Endothelial cell of umbilical vein (primary cell): ENCODE results near the gene CNST. TPM values are rescaled to one million over a fixed set of nuclear protein-coding genes. Genes with fewer than 3 reads are reported as not detected.

Experiments
- BruUV-seq: library from RNA; stranded (reverse); fragments of 400-500 nt; replicated peaks from 2 replicates; lab custom pipeline; 2021; lab: Mats Ljungman, UMichigan
- CTCF ChIA-PET: fragments of 300-600, 350-600 bp; sonication (Branson Sonifier 250); formaldehyde crosslinking; loops from one replicate; lab custom pipeline; 2021; ENCODE audit warnings: antibody characterized with exemption, inconsistent platforms; lab: Charles Lee
- POLR2A ChIA-PET: fragments of 300-600, 350-600 bp; sonication (Branson Sonifier 250); formaldehyde crosslinking; loops from one replicate; lab custom pipeline; 2021; ENCODE audit warnings: antibody characterized with exemption, inconsistent platforms; lab: Charles Lee
- DNase-seq: peaks from one replicate; pipeline ENCODE4 v3.0.0-alpha.2; 2011; ENCODE audit warnings: low read depth, low spot score
- FAIRE-seq: peaks from 2 replicates; lab custom pipeline; 2011; peaks lifted over from hg19 to GRCh38; lab: Jason Lieb, UNC
- H2AFZ ChIP-seq: 2 replicates; pipeline ENCODE4 v1.6.0; 2012; ENCODE audit warnings: low read depth, low read length, control low read depth, inconsistent platforms
- H3K27ac ChIP-seq: 2 replicates; pipeline ENCODE4 v1.5.1; 2011; ENCODE audit warnings: low read depth, mild to moderate bottlenecking, control low read depth, low read length, moderate library complexity; ENCODE audit not compliant: insufficient read depth
- H3K27me3 ChIP-seq, 2 experiments: 2 replicates each; pipeline versions ENCODE4 v1.6.0 to v1.6.1; 2011; ENCODE audit warnings: low read length in 2 of 2, mixed read lengths in 1 of 2; ENCODE audit not compliant: control insufficient read depth in 2 of 2, insufficient read depth in 2 of 2
- H3K36me3 ChIP-seq, 2 experiments: 2 replicates in 1 of 2; 3 replicates in 1 of 2; pipeline ENCODE4 v1.5.1; 2011; ENCODE audit warnings: low read length in 2 of 2, mild to moderate bottlenecking in 1 of 2, moderate library complexity in 1 of 2; ENCODE audit not compliant: control insufficient read depth in 2 of 2, insufficient read depth in 2 of 2; ENCODE audit errors: extremely low read depth in 1 of 2
- H3K4me1 ChIP-seq: 3 replicates; pipeline ENCODE4 v1.5.1; 2011; ENCODE audit warnings: mild to moderate bottlenecking, low read length; ENCODE audit not compliant: control insufficient read depth, insufficient read depth; ENCODE audit errors: extremely low read depth
- H3K4me2 ChIP-seq: 2 replicates; pipeline ENCODE4 v1.6.1; 2011; ENCODE audit warnings: low read length, control low read depth, mixed read lengths; ENCODE audit not compliant: insufficient read depth
- H3K4me3 ChIP-seq, 3 experiments: fragments of 200-600 bp in 1 of 3; sonication (generic), shearing (Covaris generic) in 1 of 3; replicated peaks in 1 of 3; 2 replicates each; pipeline ENCODE4 v1.5.1; 2011 to 2016; ENCODE audit warnings: control low read depth in 3 of 3, low read length in 3 of 3, mild to moderate bottlenecking in 2 of 3, inconsistent platforms in 1 of 3, low read depth in 1 of 3, moderate library complexity in 1 of 3; ENCODE audit not compliant: insufficient read depth in 1 of 3
- H3K79me2 ChIP-seq: 2 replicates; pipeline ENCODE4 v1.6.0; 2012; ENCODE audit warnings: low read length, inconsistent platforms; ENCODE audit not compliant: control insufficient read depth, insufficient read depth
- H3K9ac ChIP-seq: replicated peaks from 2 replicates; pipeline ENCODE3; 2011; ENCODE audit warnings: low read length, control low read depth; ENCODE audit not compliant: insufficient read depth; ENCODE audit errors: extremely low read depth
- H3K9me1 ChIP-seq: replicated peaks from 3 replicates; pipeline ENCODE4 v1.6.0; 2011; ENCODE audit warnings: mild to moderate bottlenecking, low read length; ENCODE audit not compliant: control insufficient read depth, insufficient read depth; ENCODE audit errors: extremely low read depth
- H3K9me3 ChIP-seq: replicated peaks from 2 replicates; pipeline ENCODE4 v1.5.1; 2012; ENCODE audit warnings: low read length, inconsistent platforms; ENCODE audit not compliant: control insufficient read depth, insufficient read depth
- H4K20me1 ChIP-seq: replicated peaks from 2 replicates; pipeline ENCODE3; 2011; ENCODE audit warnings: mild to moderate bottlenecking, low read length; ENCODE audit not compliant: control insufficient read depth, insufficient read depth; ENCODE audit errors: extremely low read depth
- EZH2 ChIP-seq: IDR thresholded peaks from 2 replicates; pipeline ENCODE4 v1.6.1; 2012; ENCODE audit warnings: borderline replicate concordance, low read depth, mild to moderate bottlenecking, moderate library complexity, low read length, inconsistent platforms; ENCODE audit not compliant: severe bottlenecking
- FOS ChIP-seq: IDR thresholded peaks from 2 replicates; pipeline ENCODE4 v1.6.1; 2011; ENCODE audit warnings: mild to moderate bottlenecking, low read length, moderate library complexity, borderline replicate concordance; ENCODE audit not compliant: insufficient read depth
- GATA2 ChIP-seq: IDR thresholded peaks from 2 replicates; pipeline ENCODE4 v1.7.0; 2011; ENCODE audit warnings: low read depth, mild to moderate bottlenecking, moderate library complexity, mixed read lengths, low read length; ENCODE audit not compliant: insufficient read length, insufficient read depth
- JUN ChIP-seq: IDR thresholded peaks from 2 replicates; pipeline ENCODE4 v1.6.1; 2011; ENCODE audit warnings: borderline replicate concordance, low read depth; ENCODE audit not compliant: insufficient read length, insufficient read depth
- MAX ChIP-seq: IDR thresholded peaks from 2 replicates; pipeline ENCODE4 v1.6.1; 2011; ENCODE audit not compliant: insufficient read depth, insufficient read length
- MYC ChIP-seq: IDR thresholded peaks from one replicate; pipeline ENCODE4 v1.6.1; 2011; ENCODE audit warnings: mild to moderate bottlenecking, low read depth, low read length
- POLR2A ChIP-seq: IDR thresholded peaks from 2 replicates; pipeline ENCODE4 v1.6.1; 2012; ENCODE audit warnings: low read depth, mild to moderate bottlenecking, control low read depth, low read length
- POLR2AphosphoS5 ChIP-seq: IDR thresholded peaks from 2 replicates; pipeline ENCODE4 v1.6.1; 2012; ENCODE audit warnings: low read depth, mild to moderate bottlenecking, control low read depth, low read length, moderate library complexity; ENCODE audit not compliant: insufficient read depth
- dilution Hi-C: fragments of 300-500 bp; cut with MboI; formaldehyde crosslinking; loops from one replicate; pipeline ENCODE4 v1.15.0; 2019; ENCODE audit warnings: low sequenced_read_pairs; ENCODE audit not compliant: extremely low pct_ligation_motif_present
- intact Hi-C: fragments of 100-400 bp; cut with micrococcal nuclease; formaldehyde crosslinking; loops from one replicate; pipeline ENCODE4 v1.10.0; 2022
- polyA plus RNA-seq, 4 experiments: library from polyadenylated mRNA; depleted of rRNA in 3 of 4; stranded (reverse) in 3 of 4; unstranded in 1 of 4; fragments of >200 nt; gene quantifications; 2 replicates each; pipeline versions ENCODE4 v1.2.1 to v1.2.3, GENCODE V29; 2011 to 2012; ENCODE audit warnings: missing spikeins in 1 of 4
- total RNA-seq: library from RNA; stranded (reverse); gene quantifications from 2 replicates; pipeline ENCODE4 v1.2.3, GENCODE V29; 2021
- TF ChIP-seq, protein P1 (sequence below), 2 donors: IDR thresholded peaks; 1 replicate in 1 of 2; 2 replicates in 1 of 2; pipeline ENCODE4 v1.5.1; 2011; ENCODE audit warnings: low read length in 2 of 2, mild to moderate bottlenecking in 2 of 2, moderate library complexity in 2 of 2, control low read depth in 1 of 2, inconsistent platforms in 1 of 2, low read depth in 1 of 2; ENCODE audit not compliant: insufficient read depth in 1 of 2; ENCODE audit errors: extremely low read depth in 1 of 2

Gene CNST
- total and polyA plus RNA-seq, 2 donors (not counting 3 experiments of a cell fraction or from before 2014, with no cell fraction given), result 6.3 to 18.1 TPM

GRCh38 chr1:246549665-246550064 is 16.6 kb upstream of the CNST start:
- dilution Hi-C loops, result no loop called here
- no peaks in the 10 kb centered on the region for H3K27me3 ChIP-seq
- BruUV-seq, result no TSS peak
- H3K36me3 ChIP-seq, result peaks cover 2 to 15% of the 10 kb centered on the region in 2 experiments
- H3K9ac ChIP-seq, result no peak overlapping the region
- intact Hi-C loops, result no loop called here
- H2AFZ ChIP-seq, result no peak overlapping the region
- no peak for FAIRE-seq
- ChIA-PET CTCF (no interaction called here), POLR2A (no interaction called here)
- no peak overlapping the region for H3K27ac ChIP-seq
- TF ChIP-seq, protein P1, sequence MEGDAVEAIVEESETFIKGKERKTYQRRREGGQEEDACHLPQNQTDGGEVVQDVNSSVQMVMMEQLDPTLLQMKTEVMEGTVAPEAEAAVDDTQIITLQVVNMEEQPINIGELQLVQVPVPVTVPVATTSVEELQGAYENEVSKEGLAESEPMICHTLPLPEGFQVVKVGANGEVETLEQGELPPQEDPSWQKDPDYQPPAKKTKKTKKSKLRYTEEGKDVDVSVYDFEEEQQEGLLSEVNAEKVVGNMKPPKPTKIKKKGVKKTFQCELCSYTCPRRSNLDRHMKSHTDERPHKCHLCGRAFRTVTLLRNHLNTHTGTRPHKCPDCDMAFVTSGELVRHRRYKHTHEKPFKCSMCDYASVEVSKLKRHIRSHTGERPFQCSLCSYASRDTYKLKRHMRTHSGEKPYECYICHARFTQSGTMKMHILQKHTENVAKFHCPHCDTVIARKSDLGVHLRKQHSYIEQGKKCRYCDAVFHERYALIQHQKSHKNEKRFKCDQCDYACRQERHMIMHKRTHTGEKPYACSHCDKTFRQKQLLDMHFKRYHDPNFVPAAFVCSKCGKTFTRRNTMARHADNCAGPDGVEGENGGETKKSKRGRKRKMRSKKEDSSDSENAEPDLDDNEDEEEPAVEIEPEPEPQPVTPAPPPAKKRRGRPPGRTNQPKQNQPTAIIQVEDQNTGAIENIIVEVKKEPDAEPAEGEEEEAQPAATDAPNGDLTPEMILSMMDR (IDR thresholded peaks at IDR 0.05; ENCODE audit: extremely low read depth in 1 of 2, insufficient read depth in 1 of 2, low read depth in 1 of 2, low read length in 2 of 2), result no peak
- TF ChIP-seq GATA2 (no peak), MAX (no peak), JUN (no peak), EZH2 (no peak), MYC (no peak), POLR2AphosphoS5 (no peak), POLR2A (no peak), FOS (no peak)
- no peak overlapping the region for H3K4me2 ChIP-seq
- H3K79me2 ChIP-seq, result peaks cover 9% of the 10 kb centered on the region
- H3K4me3 ChIP-seq, result no peak overlapping the region
- H3K4me1 ChIP-seq, result no peaks in the 10 kb centered on the region
- no peaks in the 10 kb centered on the region for H3K9me3 ChIP-seq
- H4K20me1 ChIP-seq, result no peaks in the 10 kb centered on the region
- H3K9me1 ChIP-seq, result no peaks in the 10 kb centered on the region
- no peak for DNase-seq
